Measurements from ENCODE around the gene USP14.

DNA sequence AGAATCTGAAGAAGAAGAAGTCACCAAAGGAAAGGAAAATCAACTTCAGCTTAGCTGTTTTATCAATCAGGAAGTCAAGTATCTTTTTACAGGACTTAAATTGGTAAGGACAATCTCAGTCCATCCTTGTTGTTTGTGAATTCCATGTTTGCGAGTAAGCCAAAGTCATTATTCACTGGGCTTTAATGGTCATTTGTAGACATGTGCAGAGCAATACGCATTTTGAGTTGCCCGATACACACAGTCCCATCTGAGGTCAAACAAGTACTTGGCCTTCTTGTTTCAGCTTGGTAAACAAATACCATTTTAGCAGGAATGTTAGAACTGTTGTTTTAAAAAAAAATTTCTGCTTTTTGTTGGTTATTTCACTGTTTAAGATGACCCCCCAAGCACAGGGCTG lies 40.9 kb downstream of the USP14 start:
- TF ChIP-seq, protein P1, sequence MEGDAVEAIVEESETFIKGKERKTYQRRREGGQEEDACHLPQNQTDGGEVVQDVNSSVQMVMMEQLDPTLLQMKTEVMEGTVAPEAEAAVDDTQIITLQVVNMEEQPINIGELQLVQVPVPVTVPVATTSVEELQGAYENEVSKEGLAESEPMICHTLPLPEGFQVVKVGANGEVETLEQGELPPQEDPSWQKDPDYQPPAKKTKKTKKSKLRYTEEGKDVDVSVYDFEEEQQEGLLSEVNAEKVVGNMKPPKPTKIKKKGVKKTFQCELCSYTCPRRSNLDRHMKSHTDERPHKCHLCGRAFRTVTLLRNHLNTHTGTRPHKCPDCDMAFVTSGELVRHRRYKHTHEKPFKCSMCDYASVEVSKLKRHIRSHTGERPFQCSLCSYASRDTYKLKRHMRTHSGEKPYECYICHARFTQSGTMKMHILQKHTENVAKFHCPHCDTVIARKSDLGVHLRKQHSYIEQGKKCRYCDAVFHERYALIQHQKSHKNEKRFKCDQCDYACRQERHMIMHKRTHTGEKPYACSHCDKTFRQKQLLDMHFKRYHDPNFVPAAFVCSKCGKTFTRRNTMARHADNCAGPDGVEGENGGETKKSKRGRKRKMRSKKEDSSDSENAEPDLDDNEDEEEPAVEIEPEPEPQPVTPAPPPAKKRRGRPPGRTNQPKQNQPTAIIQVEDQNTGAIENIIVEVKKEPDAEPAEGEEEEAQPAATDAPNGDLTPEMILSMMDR (conservative IDR thresholded peaks at IDR 0.05; ENCODE audit: low read length), result no peak
- TF ChIP-seq EZH2phosphoT487 (IDR thresholded peaks at IDR 0.05; ENCODE audit: borderline replicate concordance, low read depth, low read length), result no peak

Measured in OCI-LY7 (cell line).